SJCRH30 (cell line): Measurements from ENCODE around the gene CD59. TPM values are rescaled to one million over a fixed set of nuclear protein-coding genes. Genes with fewer than 3 reads are reported as not detected.

ENCODE experiments used
- total RNA-seq: library from RNA; depleted of rRNA; stranded (reverse); fragments of >200 nt; shearing (Covaris generic); gene quantifications from 2 replicates; pipeline ENCODE4 v1.2.3, GENCODE V29; 2014; rRNA removed

Gene CD59
- total RNA-seq, 1 experiment from 2014 or later = 97.3 TPM

Other genes with a start within 250 kb of the CD59 start
- gene C11orf91, start 35.6 kb downstream of the CD59 start, total RNA-seq = 0.15 TPM in 1 of 2 replicates, not detected in the other
- gene FBXO3, start 38.1 kb upstream of the CD59 start, total RNA-seq = 26.2 and 30.4 TPM in 2 replicates
- gene LMO2, start 155.7 kb upstream of the CD59 start, total RNA-seq = 0.63 and 1.2 TPM in 2 replicates